Stomach smooth muscle (tissue), 2 donors: ENCODE data around the gene TSR3.

Experiments used
- H3K27ac ChIP-seq: one replicate; pipeline ENCODE4 v1.7.0; 2013; ENCODE audit warnings: mild to moderate bottlenecking, low read length, inconsistent platforms
- H3K27me3 ChIP-seq, 2 donors: one replicate each; pipeline ENCODE4 v1.7.0; 2013; ENCODE audit warnings: low read length in 2 of 2; ENCODE audit not compliant: insufficient read depth in 2 of 2, control insufficient read depth in 1 of 2
- H3K36me3 ChIP-seq, 2 donors: one replicate each; pipeline ENCODE4 v1.7.0; 2013; ENCODE audit warnings: low read length in 2 of 2; ENCODE audit not compliant: control insufficient read depth in 2 of 2, insufficient read depth in 2 of 2
- H3K4me1 ChIP-seq: one replicate; pipeline ENCODE4 v1.7.0; 2013; ENCODE audit warnings: low read length; ENCODE audit not compliant: control insufficient read depth, insufficient read depth
- H3K4me3 ChIP-seq, 2 donors: one replicate each; pipeline ENCODE4 v1.7.0; 2013; ENCODE audit warnings: low read length in 2 of 2
- H3K9ac ChIP-seq, 2 donors: one replicate each; pipeline ENCODE4 v1.7.0; 2013; ENCODE audit warnings: low read length in 2 of 2, mild to moderate bottlenecking in 1 of 2
- H3K9me3 ChIP-seq, 2 donors: one replicate each; pipeline ENCODE4 v1.7.0; 2013; ENCODE audit warnings: low read length in 2 of 2; ENCODE audit not compliant: control insufficient read depth in 2 of 2
- donor health status: healthy.
- donor health status: Pancreatic carcinoma.

The TSR3 gene

GRCh38 chr16:1351582-1352362 is at the start of gene TSR3, which contains the start of gene GNPTG:
Gene TSR3 (minus strand): TSS chr16:1351878. CDS start chr16:1351804, 74 bp downstream.
Gene GNPTG (plus strand): TSS chr16:1351931. CDS start chr16:1351966, 35 bp downstream.
- Histone ChIP-seq H3K27ac (no peak within 1 kb of the TSS), H3K27me3 (no peaks in the 10 kb centered on the region), H3K9me3 (no peaks in the 10 kb centered on the region), H3K36me3 (peaks cover 3 to 10% of the 10 kb centered on the region in 2 donors), H3K4me1 (peaks cover 34% of the 10 kb centered on the region), H3K4me3 (peak within 1 kb of the TSS; percentile 91 to 94), H3K9ac (peak within 1 kb of the TSS; percentile 76 to 82)

GRCh38 chr16:1401061-1401757 is 49.5 kb upstream of the TSR3 start:
- no peak overlapping the region for H3K4me3 ChIP-seq
- H3K36me3 ChIP-seq: peaks cover 16 to 25% of the 10 kb centered on the region in 2 donors
- H3K27ac ChIP-seq: no peak overlapping the region
- no peaks in the 10 kb centered on the region for H3K4me1 ChIP-seq
- H3K9me3 ChIP-seq: no peaks in the 10 kb centered on the region
- no peak overlapping the region for H3K9ac ChIP-seq
- no peaks in the 10 kb centered on the region for H3K27me3 ChIP-seq

DNA sequence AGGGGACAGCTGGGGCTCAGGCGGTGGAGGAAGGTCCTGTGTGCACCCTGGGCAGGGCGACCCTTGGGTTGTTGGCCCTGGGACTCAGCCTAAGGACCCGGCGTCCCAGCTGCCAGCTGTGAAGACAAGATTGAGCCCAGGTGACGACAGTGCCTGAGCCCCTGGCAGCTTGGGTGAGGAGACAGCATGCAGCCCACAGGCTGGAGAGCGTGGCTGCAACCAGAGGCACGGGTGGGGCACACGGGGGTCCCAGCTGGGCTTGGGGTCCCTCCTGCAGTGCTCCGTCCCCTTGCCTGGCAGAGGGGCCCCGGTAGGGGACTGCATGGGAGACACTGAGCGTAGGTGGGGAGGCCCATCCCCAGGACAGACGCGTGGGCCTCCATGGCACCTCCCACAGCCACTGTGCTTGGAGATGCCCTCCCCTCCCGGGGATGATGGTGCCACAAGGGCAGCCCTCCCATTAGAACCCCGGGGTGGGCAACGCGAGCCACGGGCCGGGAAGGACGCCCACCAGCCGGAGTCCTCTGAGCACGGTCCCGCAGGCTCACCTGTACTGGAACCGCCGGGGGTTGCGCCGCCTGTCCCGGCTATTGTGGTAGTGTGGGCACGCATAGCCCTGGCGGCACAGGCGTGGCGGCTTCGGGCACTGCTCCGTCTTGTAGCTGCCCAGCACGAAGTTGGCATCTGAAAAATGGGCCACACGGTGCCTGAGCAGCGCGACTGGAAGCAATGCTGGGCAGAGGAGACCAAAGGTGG is 47.3 kb upstream of the TSR3 start:
- no peaks in the 10 kb centered on the region for H3K27me3 ChIP-seq
- H3K36me3 ChIP-seq: peaks cover 19 to 29% of the 10 kb centered on the region in 2 donors
- no peak overlapping the region for H3K27ac ChIP-seq
- H3K9ac ChIP-seq: no peak overlapping the region
- no peaks in the 10 kb centered on the region for H3K4me1 ChIP-seq
- no peaks in the 10 kb centered on the region for H3K9me3 ChIP-seq
- H3K4me3 ChIP-seq: no peak overlapping the region

- Histone ChIP-seq H3K27me3 (no peaks in the 10 kb centered on the region), H3K27ac (no peak overlapping the region), H3K4me3 (no peak overlapping the region), H3K4me1 (no peaks in the 10 kb centered on the region), H3K9me3 (no peaks in the 10 kb centered on the region), H3K9ac (no peak overlapping the region), H3K36me3 (peaks cover 24 to 35% of the 10 kb centered on the region in 2 donors)
Measured at GRCh38 chr16:1398351-1398750, 46.7 kb upstream of the TSR3 start.

DNA sequence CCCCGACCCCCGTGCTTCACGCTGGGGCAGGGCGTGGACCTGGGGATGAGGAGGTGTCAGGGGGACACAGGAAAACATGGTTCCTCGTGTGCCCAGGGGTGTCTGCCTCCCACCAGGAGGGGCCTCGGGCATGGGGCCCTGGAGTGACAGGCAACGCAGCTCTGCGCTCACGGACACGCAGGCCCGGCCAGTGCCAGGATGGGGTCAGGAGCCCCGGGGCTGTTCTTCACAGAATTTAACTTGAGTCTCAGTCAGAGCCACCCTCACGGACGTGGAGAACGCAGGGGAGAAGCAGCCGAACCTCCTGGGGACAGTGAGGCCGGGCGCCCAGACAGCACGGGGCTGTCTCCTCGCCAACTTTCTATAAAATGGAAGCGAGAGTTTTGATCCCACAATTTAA is 46.1 kb upstream of the TSR3 start:
- Histone ChIP-seq H3K9me3 (no peaks in the 10 kb centered on the region), H3K4me1 (no peaks in the 10 kb centered on the region), H3K4me3 (no peak overlapping the region), H3K36me3 (peaks cover 24 to 36% of the 10 kb centered on the region in 2 donors), H3K27me3 (no peaks in the 10 kb centered on the region), H3K27ac (no peak overlapping the region), H3K9ac (no peak overlapping the region)

DNA sequence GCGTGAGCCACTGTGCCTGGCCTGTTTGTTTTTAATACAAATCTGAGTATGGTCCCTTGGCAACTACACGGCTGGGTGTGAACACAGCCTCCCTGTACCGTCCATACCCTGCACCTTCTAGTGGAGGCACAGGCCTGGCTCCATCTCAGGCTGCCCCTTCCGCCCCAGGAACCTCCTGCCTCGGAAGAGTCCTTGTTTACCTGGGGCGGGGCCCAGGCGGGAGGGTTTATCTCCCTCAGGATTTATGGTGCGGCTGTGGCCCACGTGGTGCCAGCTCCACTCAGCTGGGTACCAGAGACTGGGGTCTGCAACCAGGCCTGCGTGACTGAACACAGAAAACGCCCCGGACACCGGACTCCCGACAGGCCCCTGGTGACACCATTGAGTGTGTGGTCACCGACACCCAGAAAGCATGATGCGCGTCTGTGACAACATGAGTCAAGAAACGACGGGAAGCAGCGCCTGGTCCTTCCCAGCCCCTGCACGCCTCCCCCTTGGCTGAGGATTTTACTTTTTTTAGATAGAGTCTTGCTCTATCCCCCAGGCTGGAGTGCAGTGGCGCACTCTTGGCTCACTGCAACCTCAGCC is 43.9 kb upstream of the TSR3 start:
- no peaks in the 10 kb centered on the region for H3K9me3 ChIP-seq
- H3K27ac ChIP-seq: no peak overlapping the region
- H3K36me3 ChIP-seq: peaks cover 19 to 34% of the 10 kb centered on the region in 2 donors
- H3K9ac ChIP-seq: no peak overlapping the region
- no peak overlapping the region for H3K4me3 ChIP-seq
- H3K4me1 ChIP-seq: no peaks in the 10 kb centered on the region
- no peaks in the 10 kb centered on the region for H3K27me3 ChIP-seq

- Histone ChIP-seq H3K36me3 (peaks cover 18 to 33% of the 10 kb centered on the region in 2 donors), H3K27ac (no peak overlapping the region)
Measured at GRCh38 chr16:1394367-1394951, 42.8 kb upstream of the TSR3 start.

GRCh38 chr16:1393613-1394176 is 42.0 kb upstream of the TSR3 start:
- Histone ChIP-seq H3K36me3 (peaks cover 14 to 26% of the 10 kb centered on the region in 2 donors), H3K27me3 (no peaks in the 10 kb centered on the region), H3K9ac (no peak overlapping the region), H3K27ac (no peak overlapping the region), H3K4me3 (no peak overlapping the region), H3K9me3 (no peaks in the 10 kb centered on the region), H3K4me1 (no peaks in the 10 kb centered on the region)

More at GRCh38 chr16:1394367-1394951, 42.8 kb upstream of the TSR3 start:
- Histone ChIP-seq H3K27me3 (no peaks in the 10 kb centered on the region), H3K4me3 (no peak overlapping the region), H3K4me1 (no peaks in the 10 kb centered on the region), H3K9ac (no peak overlapping the region), H3K9me3 (no peaks in the 10 kb centered on the region)

DNA sequence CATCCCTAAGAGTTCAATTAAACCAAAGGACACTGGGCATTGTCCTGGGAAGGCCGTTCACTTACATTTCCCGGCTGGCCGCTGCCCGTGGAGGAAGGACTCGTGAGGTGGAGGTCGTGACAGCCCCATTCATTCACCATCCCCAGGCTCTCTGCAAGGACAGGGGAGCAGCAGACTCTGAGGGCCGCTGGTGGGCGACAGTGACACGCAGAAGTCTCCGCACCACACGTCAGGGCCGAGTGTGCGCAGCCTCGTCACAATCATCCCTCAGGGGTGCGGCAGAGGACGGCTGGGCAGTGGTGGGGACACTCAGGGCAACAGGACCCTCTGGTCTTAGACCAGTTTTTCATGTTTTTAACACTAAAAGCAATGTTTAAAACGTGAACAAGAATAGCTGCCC is 41.1 kb upstream of the TSR3 start:
- Histone ChIP-seq H3K4me3 (no peak overlapping the region), H3K9me3 (no peaks in the 10 kb centered on the region), H3K27ac (no peak overlapping the region), H3K4me1 (no peaks in the 10 kb centered on the region), H3K27me3 (no peaks in the 10 kb centered on the region), H3K36me3 (peaks cover 14 to 23% of the 10 kb centered on the region in 2 donors), H3K9ac (no peak overlapping the region)
